AG09309 (cell line): ENCODE results near the gene MPL.

Source experiments
- DNase-seq: peaks from one replicate; pipeline ENCODE4 v3.0.0-alpha.2; 2010; ENCODE audit warnings: low read depth
- H3K4me3 ChIP-seq: 2 replicates; pipeline ENCODE4 v1.5.1; 2011; ENCODE audit warnings: mild to moderate bottlenecking, low read depth, low read length, moderate library complexity; ENCODE audit not compliant: control insufficient read depth
- CTCF ChIP-seq: IDR thresholded peaks from 2 replicates; pipeline ENCODE4 v1.5.1; 2011; ENCODE audit warnings: mild to moderate bottlenecking, low read depth, low read length, inconsistent platforms; ENCODE audit not compliant: insufficient read depth, control insufficient read depth; ENCODE audit errors: missing control alignments

Gene MPL

GRCh38 chr1:43315963-43316737 lies 21.5 kb upstream of the MPL start:
- no peak overlapping the region for H3K4me3 ChIP-seq
- no peak for DNase-seq
- no peak for TF ChIP-seq CTCF

- no peak for TF ChIP-seq CTCF
- no peak for DNase-seq
- H3K4me3 ChIP-seq = no peak overlapping the region
These were observed 20.7 kb upstream of the MPL start for GRCh38 chr1:43316738-43317520.

GRCh38 chr1:43317817-43318471 lies 19.7 kb upstream of the MPL start:
- H3K4me3 ChIP-seq = no peak overlapping the region
- no peak for TF ChIP-seq CTCF
- no peak for DNase-seq

- TF ChIP-seq CTCF = no peak
- no peak for DNase-seq
- H3K4me3 ChIP-seq = no peak overlapping the region
These were observed 18.8 kb upstream of the MPL start for GRCh38 chr1:43318831-43319230.

- no peak for TF ChIP-seq CTCF
- no peak overlapping the region for H3K4me3 ChIP-seq
These were observed 18.3 kb upstream of the MPL start for GRCh38 chr1:43319288-43319687.

GRCh38 chr1:43319766-43320165 lies 17.9 kb upstream of the MPL start:
- no peak overlapping the region for H3K4me3 ChIP-seq
- no peak for TF ChIP-seq CTCF
- DNase-seq = no peak

More at GRCh38 chr1:43319288-43319687, 18.3 kb upstream of the MPL start:
- no peak for DNase-seq
